Measurements from ENCODE around the gene ZCCHC2.

Gene ZCCHC2

GRCh38 chr18:62578980-62579511 is 56.2 kb downstream of the ZCCHC2 start:
- DNase-seq (ENCODE audit: low spot score) = no peak

GRCh38 chr18:62583376-62583775 is 60.6 kb downstream of the ZCCHC2 start:
- no peak for DNase-seq (ENCODE audit: low spot score)

DNA sequence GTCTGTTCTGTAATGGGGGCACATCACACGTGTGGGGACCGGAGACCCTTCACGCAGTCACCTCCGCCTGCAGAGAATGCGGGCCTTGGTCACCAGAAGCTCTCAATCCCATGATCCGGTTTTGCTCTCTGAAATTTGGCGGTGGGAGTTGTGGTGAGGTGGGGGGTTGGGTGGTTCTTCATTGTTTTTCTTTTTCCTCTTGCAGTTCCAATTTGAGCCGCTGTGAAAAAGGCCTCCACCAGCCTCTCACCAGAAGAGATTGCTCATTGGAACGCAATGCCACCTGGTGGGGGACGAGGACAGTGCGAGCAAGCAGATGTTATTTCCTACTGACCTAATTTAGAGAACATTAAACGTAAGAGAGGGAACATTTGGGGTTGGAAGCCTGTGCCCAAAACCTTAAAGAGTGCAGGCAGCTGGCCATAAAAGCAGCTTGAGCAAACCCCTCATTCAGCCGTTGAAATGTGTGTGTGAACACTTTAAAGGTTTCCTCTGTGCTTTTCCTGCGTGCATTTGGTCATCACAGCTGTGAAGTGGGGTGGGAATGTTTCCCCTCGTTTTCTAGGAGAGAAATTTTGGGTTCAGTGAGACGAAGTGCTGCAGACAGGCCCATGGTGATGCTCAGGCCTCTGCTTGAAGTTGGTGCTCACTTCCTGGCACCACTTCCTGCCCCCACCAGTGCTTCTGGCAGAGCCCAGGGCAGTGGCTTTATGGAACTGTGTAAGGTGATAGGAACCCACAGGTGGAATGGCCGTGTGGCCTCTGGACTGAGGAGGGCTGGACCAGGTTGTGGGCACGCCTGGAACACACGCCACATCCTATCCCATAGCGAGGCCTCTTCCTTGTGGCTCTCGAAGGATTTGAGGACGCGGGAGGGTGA is 61.7 kb downstream of the ZCCHC2 start:
- peak; percentile 88 for DNase-seq (ENCODE audit: low spot score)

GRCh38 chr18:62585274-62586150 is 62.7 kb downstream of the ZCCHC2 start:
- DNase-seq (ENCODE audit: low spot score) = no peak

- DNase-seq (ENCODE audit: low spot score) = peak; percentile 61
These were observed 63.4 kb downstream of the ZCCHC2 start for GRCh38 chr18:62586151-62586774.

DNA sequence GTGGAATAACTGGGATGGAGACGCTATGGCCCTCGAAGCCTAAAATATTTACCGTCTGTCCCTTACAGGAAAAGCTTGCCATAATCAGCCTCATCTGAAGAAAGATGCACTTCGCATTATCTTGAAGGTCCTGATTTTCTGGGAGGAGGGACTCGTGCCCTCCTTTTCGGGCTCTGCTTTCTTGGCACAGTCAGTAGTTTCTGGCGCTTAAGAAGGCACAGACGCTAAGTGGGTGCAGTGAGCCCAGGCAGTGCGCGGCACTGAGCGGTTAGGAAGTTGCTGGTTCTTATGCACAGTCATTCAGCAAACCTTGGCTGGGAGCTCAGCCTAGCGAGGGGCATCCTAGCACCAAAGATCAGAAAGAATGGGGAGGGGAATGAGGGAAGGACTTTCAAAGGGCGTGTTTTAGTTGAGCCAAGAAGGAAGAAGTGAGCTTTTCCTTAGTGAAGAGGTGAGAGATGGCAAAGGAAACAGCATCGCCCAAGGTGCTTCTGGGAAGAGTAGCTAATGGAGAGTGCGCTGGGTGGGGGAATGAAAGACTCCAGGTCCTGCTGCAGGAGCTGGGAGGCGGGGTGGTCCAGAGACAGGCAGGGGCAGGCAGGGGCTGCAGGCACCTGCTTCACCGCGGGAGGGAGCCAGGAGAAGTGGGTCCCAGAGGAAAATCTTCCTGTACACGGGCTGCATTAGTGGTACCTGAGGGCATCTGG is 64.1 kb downstream of the ZCCHC2 start:
- DNase-seq (ENCODE audit: low spot score) = no peak

GRCh38 chr18:62587689-62588088 is 64.9 kb downstream of the ZCCHC2 start:
- no peak for DNase-seq (ENCODE audit: low spot score)

- no peak for DNase-seq (ENCODE audit: low spot score)
These were observed 65.4 kb downstream of the ZCCHC2 start for GRCh38 chr18:62588217-62588616.

GRCh38 chr18:62590799-62591590 is 68.2 kb downstream of the ZCCHC2 start:
- DNase-seq (ENCODE audit: low spot score) = no peak

DNA sequence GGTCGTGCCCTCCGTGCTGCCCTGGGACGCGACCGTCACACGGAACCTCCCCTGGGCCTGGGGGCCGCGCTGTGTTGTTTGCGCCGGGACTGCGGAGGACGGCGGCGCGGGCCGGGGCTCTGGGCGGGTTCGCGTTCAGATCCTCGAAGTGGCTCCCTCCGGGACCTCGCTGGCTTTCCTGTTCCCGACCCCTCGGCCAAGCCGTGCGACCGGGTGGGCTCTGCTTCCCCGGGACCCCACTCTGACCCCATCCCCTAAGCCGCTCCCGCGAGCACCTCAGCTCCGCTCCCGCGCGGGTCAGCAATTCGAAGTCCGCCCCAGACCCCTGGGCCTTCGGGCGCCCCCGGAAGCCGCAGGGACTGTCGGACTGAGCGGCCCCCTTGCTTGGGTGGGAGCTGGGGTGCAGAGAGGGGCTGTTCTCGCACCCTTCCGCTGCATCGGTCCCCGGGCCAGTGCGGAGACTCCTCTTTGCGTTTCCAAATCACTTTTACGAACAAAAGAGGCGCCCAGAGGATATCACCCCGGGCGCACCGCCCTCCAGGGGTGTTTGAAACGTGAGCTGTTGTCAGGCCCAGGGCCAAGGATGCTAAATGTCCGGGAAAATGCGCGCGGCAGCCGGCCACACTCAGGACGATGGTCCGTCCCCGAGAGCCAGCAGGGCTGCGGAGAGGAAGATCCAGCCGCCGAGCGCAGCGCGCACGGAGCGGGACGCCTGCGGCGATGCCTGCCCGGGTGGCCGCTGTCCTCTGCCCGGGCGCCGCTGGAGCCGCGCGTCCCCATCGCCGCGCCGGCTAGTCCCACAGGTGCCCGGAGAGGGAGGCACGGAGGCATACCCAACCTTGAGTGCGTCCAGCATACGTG is 73.5 kb downstream of the ZCCHC2 start:
- DNase-seq (ENCODE audit: low spot score) = no peak

GRCh38 chr18:62601871-62602270 is 79.0 kb downstream of the ZCCHC2 start:
- no peak for DNase-seq (ENCODE audit: low spot score)

GRCh38 chr18:62602706-62603105 is 79.9 kb downstream of the ZCCHC2 start:
- DNase-seq (ENCODE audit: low spot score) = no peak

DNA sequence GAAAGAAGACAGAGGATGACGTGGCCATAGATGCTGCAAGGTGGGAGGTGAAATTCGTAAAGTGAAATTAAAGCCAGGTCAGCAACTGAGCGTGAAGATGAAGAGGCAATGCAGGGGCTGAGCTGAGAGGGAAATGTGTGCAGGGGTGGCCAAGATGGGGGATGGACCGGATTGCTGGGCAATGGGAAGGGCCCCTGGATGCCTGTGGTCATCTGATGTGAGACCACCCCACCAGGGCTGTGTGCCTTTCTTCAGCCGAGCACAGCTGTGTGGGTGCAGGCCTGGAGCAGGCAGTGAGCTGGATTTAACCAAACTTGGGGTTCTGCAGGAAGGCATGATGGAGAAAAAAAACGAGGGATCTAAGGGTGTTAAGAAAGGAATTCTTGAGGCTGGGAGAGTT is 80.4 kb downstream of the ZCCHC2 start:
- DNase-seq (ENCODE audit: low spot score) = no peak

DNA sequence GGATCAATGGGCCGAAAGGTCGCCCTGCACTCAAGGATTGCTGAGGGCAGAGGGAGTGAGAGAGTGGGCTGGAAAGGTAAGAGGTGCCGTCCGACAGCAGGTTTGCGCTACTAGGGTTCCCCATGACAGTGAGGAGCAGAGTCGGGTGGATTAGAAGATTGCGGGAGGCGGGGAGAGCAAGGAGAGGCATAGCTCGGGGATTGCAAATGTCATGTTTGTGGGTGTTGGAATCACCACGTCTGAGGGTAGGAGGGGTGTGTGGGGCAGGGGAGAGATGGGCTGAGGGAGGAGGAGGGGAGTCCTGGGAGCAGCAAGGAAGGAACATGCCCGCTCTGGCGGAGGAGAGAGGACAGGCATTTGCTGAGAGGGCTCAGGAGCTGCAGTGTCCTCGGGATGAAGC is 81.2 kb downstream of the ZCCHC2 start:
- no peak for DNase-seq (ENCODE audit: low spot score)

DNA sequence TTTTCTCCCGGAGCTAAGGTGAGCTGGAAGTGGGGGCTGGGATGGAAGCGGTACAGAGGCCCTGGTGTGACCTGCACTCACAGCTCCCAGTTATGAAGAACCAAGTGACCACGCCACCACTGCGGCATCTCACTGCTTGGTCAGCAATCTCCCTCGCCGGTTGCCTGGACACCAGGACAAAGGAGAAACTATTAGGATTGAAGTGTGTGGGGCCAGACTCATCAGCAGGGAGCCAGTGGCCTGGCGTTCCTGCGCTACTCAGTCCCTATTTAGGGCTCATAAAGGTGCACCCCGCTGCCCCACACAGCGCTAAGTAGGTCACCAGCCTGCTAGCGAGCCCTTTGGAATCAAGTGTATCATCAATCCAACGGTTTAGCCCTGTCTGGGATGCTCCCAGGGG is 82.9 kb downstream of the ZCCHC2 start:
- DNase-seq (ENCODE audit: low spot score) = no peak

DNA sequence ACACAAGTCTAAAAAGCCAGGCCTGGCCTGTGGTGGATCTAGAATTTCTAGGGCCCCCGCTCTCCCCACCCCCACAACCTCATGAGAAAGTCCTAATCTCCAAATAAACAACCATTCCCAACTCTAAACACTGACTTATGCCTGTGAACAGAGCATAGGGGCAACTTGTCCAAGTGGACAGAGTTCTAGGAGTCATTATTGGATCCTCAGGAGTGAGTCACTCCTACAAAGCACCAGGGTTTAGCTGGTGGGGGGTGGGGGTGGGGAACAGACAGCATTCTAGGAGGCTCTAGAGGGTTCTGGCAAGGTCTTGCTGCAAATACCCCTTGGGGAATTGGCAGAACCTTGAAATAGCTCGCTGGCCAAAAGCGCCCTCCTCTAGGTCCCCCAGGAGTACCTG is 83.3 kb downstream of the ZCCHC2 start:
- no peak for DNase-seq (ENCODE audit: low spot score)

GRCh38 chr18:62607302-62607701 is 84.5 kb downstream of the ZCCHC2 start:
- no peak for DNase-seq (ENCODE audit: low spot score)

- DNase-seq (ENCODE audit: low spot score) = no peak
These were observed 85.0 kb downstream of the ZCCHC2 start for GRCh38 chr18:62607708-62608428.

DNA sequence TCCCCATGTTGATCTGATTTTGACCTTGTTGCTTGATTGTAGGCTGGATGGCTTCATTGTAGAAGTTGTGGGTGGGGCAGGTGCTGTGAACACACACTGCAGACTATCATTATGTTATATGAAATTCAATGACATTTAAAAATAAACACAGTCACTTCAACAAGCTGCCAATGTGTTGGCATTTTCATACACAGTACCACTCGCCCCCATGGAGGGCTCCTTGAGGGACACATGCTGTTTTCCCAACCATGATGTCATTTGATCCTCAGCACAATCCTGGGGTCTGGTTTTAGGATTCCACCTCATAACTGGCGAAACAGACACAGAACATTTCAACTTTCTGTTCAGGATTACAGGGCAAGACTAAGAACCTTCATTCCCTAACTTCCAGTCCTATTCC is 86.9 kb downstream of the ZCCHC2 start:
- no peak for DNase-seq (ENCODE audit: low spot score)

All from cerebellar cortex (tissue), 1 donor.